ENCODE data around the gene PRKCZ.

DNA sequence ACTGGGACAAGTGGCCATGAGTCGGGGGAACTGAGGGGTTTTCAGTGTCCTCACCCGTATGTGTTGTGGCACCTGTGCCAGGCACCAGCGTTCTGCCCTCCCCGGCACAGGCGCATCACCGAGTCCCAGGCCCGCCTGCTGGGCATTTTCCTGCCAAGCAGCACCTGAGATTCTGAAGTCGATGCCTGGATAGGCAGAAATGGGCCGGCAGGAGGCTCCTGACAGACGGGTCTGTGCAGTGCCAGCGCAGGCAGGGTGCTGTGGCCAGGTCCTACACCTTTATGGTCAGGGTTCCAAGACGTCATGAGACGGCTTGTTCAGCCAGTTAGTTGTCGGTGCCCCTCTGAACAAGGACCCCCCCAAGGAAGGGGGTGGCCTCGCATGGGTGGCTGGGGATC, 133.7 kb downstream of the PRKCZ start:
- TF ChIP-seq, protein P1, sequence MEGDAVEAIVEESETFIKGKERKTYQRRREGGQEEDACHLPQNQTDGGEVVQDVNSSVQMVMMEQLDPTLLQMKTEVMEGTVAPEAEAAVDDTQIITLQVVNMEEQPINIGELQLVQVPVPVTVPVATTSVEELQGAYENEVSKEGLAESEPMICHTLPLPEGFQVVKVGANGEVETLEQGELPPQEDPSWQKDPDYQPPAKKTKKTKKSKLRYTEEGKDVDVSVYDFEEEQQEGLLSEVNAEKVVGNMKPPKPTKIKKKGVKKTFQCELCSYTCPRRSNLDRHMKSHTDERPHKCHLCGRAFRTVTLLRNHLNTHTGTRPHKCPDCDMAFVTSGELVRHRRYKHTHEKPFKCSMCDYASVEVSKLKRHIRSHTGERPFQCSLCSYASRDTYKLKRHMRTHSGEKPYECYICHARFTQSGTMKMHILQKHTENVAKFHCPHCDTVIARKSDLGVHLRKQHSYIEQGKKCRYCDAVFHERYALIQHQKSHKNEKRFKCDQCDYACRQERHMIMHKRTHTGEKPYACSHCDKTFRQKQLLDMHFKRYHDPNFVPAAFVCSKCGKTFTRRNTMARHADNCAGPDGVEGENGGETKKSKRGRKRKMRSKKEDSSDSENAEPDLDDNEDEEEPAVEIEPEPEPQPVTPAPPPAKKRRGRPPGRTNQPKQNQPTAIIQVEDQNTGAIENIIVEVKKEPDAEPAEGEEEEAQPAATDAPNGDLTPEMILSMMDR (IDR thresholded peaks at IDR 0.05) = no peak
- TF ChIP-seq POLR2A (IDR thresholded peaks at IDR 0.05) = no peak

Data from heart left ventricle (tissue), 13 donors.